ENCODE results near the gene KLHL17. TPM values are rescaled to one million over a fixed set of nuclear protein-coding genes. Genes with fewer than 3 reads are reported as not detected.

KLHL17 gene
- total and polyA plus RNA-seq, 10 of the 15 experiments (the other 5 are each of a cell fraction or from before 2014, with no cell fraction given) = 0.03 to 30.6 (median 5.3) TPM

DNA sequence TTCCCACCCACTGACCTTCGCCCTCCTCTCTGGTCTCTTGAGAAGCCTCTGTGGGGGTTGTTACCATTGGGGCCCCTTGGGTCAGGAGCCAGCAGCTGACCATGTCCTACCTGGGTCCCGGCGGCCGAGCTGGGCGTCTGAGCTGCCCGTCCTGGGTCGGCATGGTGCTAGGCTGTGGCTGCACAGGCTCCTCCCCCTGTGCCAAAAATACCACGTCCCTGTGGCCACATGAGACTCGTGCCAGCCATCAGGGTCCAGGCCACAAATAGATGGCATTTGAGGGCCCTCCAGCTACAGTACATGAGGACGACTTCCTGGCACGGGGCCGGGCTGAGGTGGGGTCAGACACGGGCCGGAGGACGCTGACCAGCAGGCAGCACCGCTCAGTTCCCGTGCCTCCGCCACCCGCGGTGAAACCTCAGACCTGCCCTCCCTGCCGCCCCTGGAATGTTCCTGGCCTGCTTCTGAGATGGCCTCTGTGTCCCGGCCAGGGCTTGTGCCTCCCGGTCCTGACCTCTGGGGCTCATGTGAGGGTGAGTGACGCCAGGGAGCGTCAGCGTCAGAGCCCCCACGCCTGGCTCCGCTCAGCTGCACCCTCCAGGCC lies 21.7 kb downstream of the KLHL17 start, which contains the start of gene PERM1 (continued):
- TF ChIP-seq CBFB (IDR thresholded peaks at IDR 0.05; ENCODE audit: low read depth) (no peak), RAD21 (IDR thresholded peaks at IDR 0.05; ENCODE audit: insufficient read depth, low read depth, low read length) (no peak), BHLHE40 (IDR thresholded peaks at IDR 0.05; ENCODE audit: borderline replicate concordance in 1 of 2, low read depth in 2 of 2, low read length in 1 of 2) (no peak; a peak in 1 of 4 replicates), IKZF2 (IDR thresholded peaks at IDR 0.05) (no peak), EP300 (IDR thresholded peaks at IDR 0.05; ENCODE audit: borderline replicate concordance in 1 of 2, control insufficient read depth in 1 of 2, low read depth in 2 of 2, low read length in 2 of 2) (no peak), PML (IDR thresholded peaks at IDR 0.05; ENCODE audit: low read length) (no peak), CHD1 (IDR thresholded peaks at IDR 0.05; ENCODE audit: low read depth, low read length) (no peak)
- TF ChIP-seq, protein P1, sequence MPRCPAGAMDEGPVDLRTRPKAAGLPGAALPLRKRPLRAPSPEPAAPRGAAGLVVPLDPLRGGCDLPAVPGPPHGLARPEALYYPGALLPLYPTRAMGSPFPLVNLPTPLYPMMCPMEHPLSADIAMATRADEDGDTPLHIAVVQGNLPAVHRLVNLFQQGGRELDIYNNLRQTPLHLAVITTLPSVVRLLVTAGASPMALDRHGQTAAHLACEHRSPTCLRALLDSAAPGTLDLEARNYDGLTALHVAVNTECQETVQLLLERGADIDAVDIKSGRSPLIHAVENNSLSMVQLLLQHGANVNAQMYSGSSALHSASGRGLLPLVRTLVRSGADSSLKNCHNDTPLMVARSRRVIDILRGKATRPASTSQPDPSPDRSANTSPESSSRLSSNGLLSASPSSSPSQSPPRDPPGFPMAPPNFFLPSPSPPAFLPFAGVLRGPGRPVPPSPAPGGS (IDR thresholded peaks at IDR 0.05; ENCODE audit: borderline replicate concordance, insufficient read depth, low read depth, low read length, poor library complexity, severe bottlenecking) = no peak
- TF ChIP-seq, protein P2, sequence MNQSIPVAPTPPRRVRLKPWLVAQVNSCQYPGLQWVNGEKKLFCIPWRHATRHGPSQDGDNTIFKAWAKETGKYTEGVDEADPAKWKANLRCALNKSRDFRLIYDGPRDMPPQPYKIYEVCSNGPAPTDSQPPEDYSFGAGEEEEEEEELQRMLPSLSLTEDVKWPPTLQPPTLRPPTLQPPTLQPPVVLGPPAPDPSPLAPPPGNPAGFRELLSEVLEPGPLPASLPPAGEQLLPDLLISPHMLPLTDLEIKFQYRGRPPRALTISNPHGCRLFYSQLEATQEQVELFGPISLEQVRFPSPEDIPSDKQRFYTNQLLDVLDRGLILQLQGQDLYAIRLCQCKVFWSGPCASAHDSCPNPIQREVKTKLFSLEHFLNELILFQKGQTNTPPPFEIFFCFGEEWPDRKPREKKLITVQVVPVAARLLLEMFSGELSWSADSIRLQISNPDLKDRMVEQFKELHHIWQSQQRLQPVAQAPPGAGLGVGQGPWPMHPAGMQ (IDR thresholded peaks at IDR 0.05; ENCODE audit: borderline replicate concordance) = no peak
- TF ChIP-seq, protein P3, sequence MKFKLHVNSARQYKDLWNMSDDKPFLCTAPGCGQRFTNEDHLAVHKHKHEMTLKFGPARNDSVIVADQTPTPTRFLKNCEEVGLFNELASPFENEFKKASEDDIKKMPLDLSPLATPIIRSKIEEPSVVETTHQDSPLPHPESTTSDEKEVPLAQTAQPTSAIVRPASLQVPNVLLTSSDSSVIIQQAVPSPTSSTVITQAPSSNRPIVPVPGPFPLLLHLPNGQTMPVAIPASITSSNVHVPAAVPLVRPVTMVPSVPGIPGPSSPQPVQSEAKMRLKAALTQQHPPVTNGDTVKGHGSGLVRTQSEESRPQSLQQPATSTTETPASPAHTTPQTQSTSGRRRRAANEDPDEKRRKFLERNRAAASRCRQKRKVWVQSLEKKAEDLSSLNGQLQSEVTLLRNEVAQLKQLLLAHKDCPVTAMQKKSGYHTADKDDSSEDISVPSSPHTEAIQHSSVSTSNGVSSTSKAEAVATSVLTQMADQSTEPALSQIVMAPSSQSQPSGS (IDR thresholded peaks at IDR 0.05; ENCODE audit: low read length) = no peak
